Loucy (cell line): ENCODE data around the gene SAMSN1.

Source experiments
- H2AFZ ChIP-seq: fragments of 200-600 bp; sonication (generic); 2 replicates; pipeline ENCODE4 v1.6.0; 2016; ENCODE audit warnings: antibody characterized with exemption, mild to moderate bottlenecking, low read length, moderate library complexity
- H3F3A ChIP-seq: fragments of 200-600 bp; 2 replicates; pipeline ENCODE4 v1.6.0; 2016; ENCODE audit warnings: antibody characterized with exemption, low read depth, mild to moderate bottlenecking
- H3K27me3 ChIP-seq: fragments of 200-600 bp; sonication (generic); 2 replicates; pipeline ENCODE4 v1.6.1; 2014; ENCODE audit warnings: low read length, mild to moderate bottlenecking; ENCODE audit not compliant: insufficient read depth, poor library complexity, severe bottlenecking
- H3K36me3 ChIP-seq: fragments of 200-600 bp; sonication (generic); 2 replicates; pipeline ENCODE4 v1.6.1; 2016; ENCODE audit warnings: low read length; ENCODE audit not compliant: insufficient read depth
- H3K4me1 ChIP-seq: fragments of 200-600 bp; sonication (generic); 2 replicates; pipeline ENCODE4 v1.5.1; 2014; ENCODE audit warnings: low read length, mild to moderate bottlenecking; ENCODE audit not compliant: insufficient read depth, poor library complexity, severe bottlenecking
- H3K4me2 ChIP-seq: fragments of 200-600 bp; sonication (generic); 2 replicates; pipeline ENCODE4 v1.6.0; 2014; ENCODE audit warnings: antibody characterized with exemption, low read length, low read depth, mild to moderate bottlenecking; ENCODE audit not compliant: poor library complexity, severe bottlenecking
- H3K4me3 ChIP-seq: fragments of 200-600 bp; sonication (generic); 2 replicates; pipeline ENCODE4 v1.5.1; 2014; ENCODE audit warnings: low read length, mild to moderate bottlenecking, mixed read lengths; ENCODE audit not compliant: poor library complexity, severe bottlenecking
- H3K79me2 ChIP-seq: fragments of 200-600 bp; sonication (generic); 2 replicates; pipeline ENCODE4 v1.6.1; 2014; ENCODE audit warnings: low read length; ENCODE audit not compliant: insufficient read depth
- H3K9ac ChIP-seq: fragments of 200-600 bp; sonication (generic); 2 replicates; pipeline ENCODE4 v1.6.0; 2014; ENCODE audit warnings: mild to moderate bottlenecking, low read depth, low read length, moderate library complexity; ENCODE audit not compliant: poor library complexity, severe bottlenecking
- H3K9me2 ChIP-seq: fragments of 200-600 bp; sonication (generic); replicated peaks from 2 replicates; pipeline ENCODE4 v1.6.1; 2016; ENCODE audit warnings: low read depth, low read length, mixed read lengths
- H3K9me3 ChIP-seq: fragments of 200-600 bp; sonication (generic); 2 replicates; pipeline ENCODE4 v1.6.1; 2014; ENCODE audit warnings: mild to moderate bottlenecking, antibody characterized with exemption, low read length, low read depth; ENCODE audit not compliant: insufficient read depth
- H4K20me1 ChIP-seq: fragments of 200-600 bp; sonication (generic); 2 replicates; pipeline ENCODE4 v1.6.0; 2014; ENCODE audit warnings: antibody characterized with exemption, low read length, mild to moderate bottlenecking; ENCODE audit not compliant: insufficient read depth, poor library complexity, severe bottlenecking
- EZH2phosphoT487 ChIP-seq: fragments of 200-600 bp; IDR thresholded peaks from 2 replicates; pipeline ENCODE4 v1.6.1; 2018; ENCODE audit warnings: antibody characterized with exemption, mild to moderate bottlenecking, moderate library complexity, borderline replicate concordance
- TF ChIP-seq, protein P1 (sequence below): fragments of 200-600 bp; sonication (generic); conservative IDR thresholded peaks from 2 replicates; pipeline ENCODE4 v1.5.1; 2014; ENCODE audit warnings: mild to moderate bottlenecking, antibody characterized with exemption, low read length

Gene SAMSN1

DNA sequence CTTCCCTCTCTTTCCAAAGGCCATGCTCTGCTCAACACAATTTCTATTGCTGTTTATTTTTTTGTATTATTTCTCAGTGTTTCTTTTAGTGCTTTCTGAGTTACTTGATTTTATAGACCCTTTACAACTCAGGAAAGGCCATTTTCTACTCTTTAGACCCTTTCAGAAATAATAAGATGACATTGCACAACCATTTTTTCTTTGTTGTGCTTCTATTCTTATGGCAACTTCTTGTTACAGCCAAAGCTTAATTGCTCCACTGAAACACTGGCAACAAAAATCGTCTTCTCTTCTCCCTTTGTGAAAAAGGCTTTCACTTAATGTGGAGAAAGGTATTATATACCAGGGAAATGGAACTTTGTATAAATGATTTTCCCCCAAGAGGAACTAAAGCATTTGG lies 39.0 kb upstream of the SAMSN1 start:
- no peaks in the 10 kb centered on the region for H3K36me3 ChIP-seq
- H3K79me2 ChIP-seq, result no peaks in the 10 kb centered on the region
- H3K9me2 ChIP-seq, result no peaks in the 10 kb centered on the region
- H4K20me1 ChIP-seq, result no peaks in the 10 kb centered on the region
- no peak overlapping the region for H3K9ac ChIP-seq
- H3K4me3 ChIP-seq, result no peak overlapping the region
- H2AFZ ChIP-seq, result peak overlapping the region; percentile 7; the same call in 1 of the 2 replicates
- no peak for TF ChIP-seq EZH2phosphoT487
- TF ChIP-seq, protein P1, sequence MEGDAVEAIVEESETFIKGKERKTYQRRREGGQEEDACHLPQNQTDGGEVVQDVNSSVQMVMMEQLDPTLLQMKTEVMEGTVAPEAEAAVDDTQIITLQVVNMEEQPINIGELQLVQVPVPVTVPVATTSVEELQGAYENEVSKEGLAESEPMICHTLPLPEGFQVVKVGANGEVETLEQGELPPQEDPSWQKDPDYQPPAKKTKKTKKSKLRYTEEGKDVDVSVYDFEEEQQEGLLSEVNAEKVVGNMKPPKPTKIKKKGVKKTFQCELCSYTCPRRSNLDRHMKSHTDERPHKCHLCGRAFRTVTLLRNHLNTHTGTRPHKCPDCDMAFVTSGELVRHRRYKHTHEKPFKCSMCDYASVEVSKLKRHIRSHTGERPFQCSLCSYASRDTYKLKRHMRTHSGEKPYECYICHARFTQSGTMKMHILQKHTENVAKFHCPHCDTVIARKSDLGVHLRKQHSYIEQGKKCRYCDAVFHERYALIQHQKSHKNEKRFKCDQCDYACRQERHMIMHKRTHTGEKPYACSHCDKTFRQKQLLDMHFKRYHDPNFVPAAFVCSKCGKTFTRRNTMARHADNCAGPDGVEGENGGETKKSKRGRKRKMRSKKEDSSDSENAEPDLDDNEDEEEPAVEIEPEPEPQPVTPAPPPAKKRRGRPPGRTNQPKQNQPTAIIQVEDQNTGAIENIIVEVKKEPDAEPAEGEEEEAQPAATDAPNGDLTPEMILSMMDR, result no peak
- H3K9me3 ChIP-seq, result no peaks in the 10 kb centered on the region
- H3F3A ChIP-seq, result no peaks in the 10 kb centered on the region
- no peaks in the 10 kb centered on the region for H3K27me3 ChIP-seq
- H3K4me1 ChIP-seq, result peaks cover 4% of the 10 kb centered on the region
- no peak overlapping the region for H3K4me2 ChIP-seq

DNA sequence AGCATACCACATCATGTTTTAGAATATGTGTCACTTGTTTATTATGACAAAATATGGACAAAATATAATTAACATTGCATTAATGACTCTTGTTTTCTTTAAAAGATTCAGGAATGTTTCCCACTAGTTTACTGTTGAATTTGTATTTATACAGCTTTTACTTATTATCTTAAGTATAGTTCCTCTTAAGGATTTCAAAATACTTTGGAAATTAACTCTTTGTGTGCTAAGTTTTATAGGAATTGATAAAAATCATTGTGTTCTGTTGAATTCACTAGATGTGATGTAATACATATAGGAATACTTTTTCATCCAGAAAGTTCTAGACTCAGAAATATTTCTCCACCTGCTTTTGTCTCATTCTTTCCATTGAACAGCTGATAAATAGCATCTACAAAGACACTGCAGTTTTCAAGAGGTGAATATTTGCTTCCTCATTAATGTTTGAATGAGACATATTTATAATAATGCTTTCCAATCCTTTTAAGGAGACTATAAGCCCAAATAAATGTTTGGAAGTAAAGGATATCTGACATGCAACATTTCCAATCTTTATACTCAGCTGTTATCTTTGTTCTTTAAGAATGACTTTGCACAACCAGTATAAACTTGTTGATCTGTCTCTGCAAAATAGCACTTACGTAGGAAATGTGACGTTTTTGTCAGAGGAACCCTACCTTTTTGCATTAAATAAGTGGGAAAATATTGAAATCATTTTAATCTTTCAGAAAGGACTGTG lies 38.4 kb upstream of the SAMSN1 start:
- H3K4me3 ChIP-seq, result no peak overlapping the region
- no peaks in the 10 kb centered on the region for H3K9me3 ChIP-seq
- H3K4me1 ChIP-seq, result peaks cover 4% of the 10 kb centered on the region
- no peak overlapping the region for H3K4me2 ChIP-seq
- H3K79me2 ChIP-seq, result no peaks in the 10 kb centered on the region
- H3K27me3 ChIP-seq, result no peaks in the 10 kb centered on the region
- 0 out of 2 replicates have a peak overlapping the region, but pooled peaks have one; percentile 7 for H2AFZ ChIP-seq
- no peaks in the 10 kb centered on the region for H4K20me1 ChIP-seq
- no peaks in the 10 kb centered on the region for H3K9me2 ChIP-seq
- H3K36me3 ChIP-seq, result no peaks in the 10 kb centered on the region
- TF ChIP-seq EZH2phosphoT487, result no peak
- TF ChIP-seq, protein P1, result no peak
- H3F3A ChIP-seq, result no peaks in the 10 kb centered on the region
- no peak overlapping the region for H3K9ac ChIP-seq

DNA sequence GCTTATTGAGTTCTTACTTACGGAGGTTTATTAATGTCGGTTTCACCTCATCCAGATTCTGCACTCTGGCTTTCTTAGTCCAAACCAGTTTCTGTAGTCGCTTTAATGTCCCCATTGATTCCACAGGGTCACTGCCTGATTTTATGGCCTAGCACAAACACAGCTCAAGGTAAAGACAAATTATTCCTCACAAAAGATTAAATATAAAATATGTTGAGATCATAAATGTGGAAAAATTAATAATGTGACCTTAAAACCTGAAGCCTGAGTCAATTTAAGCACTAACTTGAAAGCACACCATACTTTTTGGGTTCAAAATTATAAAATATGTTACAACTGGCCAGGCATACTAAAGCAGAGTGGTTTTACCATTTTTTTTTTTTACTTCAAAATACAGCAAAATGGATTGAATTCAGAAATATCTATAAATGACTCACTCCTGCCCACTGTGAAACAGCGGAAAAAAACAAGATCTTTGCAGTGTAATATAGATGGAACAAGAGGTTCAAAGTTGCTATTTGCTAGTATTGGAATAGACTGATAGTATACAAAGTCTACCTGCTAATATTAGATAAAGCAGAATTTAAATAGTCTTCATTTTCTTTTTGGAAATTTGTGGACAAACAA lies 37.6 kb upstream of the SAMSN1 start:
- no peak overlapping the region for H3K4me3 ChIP-seq
- no peaks in the 10 kb centered on the region for H4K20me1 ChIP-seq
- no peak overlapping the region for H2AFZ ChIP-seq
- H3K9me3 ChIP-seq, result no peaks in the 10 kb centered on the region
- TF ChIP-seq, protein P1, result no peak
- TF ChIP-seq EZH2phosphoT487, result no peak
- peaks cover 4% of the 10 kb centered on the region for H3K4me1 ChIP-seq
- H3K36me3 ChIP-seq, result no peaks in the 10 kb centered on the region
- no peaks in the 10 kb centered on the region for H3K79me2 ChIP-seq
- no peak overlapping the region for H3K9ac ChIP-seq
- H3F3A ChIP-seq, result no peaks in the 10 kb centered on the region
- no peaks in the 10 kb centered on the region for H3K9me2 ChIP-seq
- no peak overlapping the region for H3K4me2 ChIP-seq
- no peaks in the 10 kb centered on the region for H3K27me3 ChIP-seq
